Measurements from ENCODE around the gene NAALAD2. TPM values are rescaled to one million over a fixed set of nuclear protein-coding genes. Genes with fewer than 3 reads are reported as not detected.
"Not testable (repeated sequence)": the region's sequence is repeated elsewhere in the genome, so short reads cannot be mapped to it uniquely, and the experiment has no call there.

Gene NAALAD2
- polyA plus RNA-seq, 1 experiment, result not detected

DNA sequence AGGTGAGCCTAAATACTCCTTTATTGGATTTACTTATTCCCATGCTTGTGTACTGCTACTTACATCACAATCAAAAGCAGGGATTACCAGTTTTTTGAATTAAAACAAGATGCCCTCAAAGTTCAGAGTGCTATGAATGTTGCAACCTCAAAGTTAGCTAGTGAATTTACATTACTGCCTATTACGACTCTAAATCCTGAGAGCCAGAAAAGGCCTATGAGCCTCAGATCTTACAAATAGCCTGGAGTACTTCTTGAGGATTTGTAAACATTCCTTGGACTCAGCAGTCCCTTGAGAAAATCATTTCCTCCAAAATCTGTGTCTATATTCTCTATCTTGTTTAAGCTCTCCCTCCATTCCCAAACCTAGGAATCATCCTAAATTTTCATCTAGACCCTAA lies 62.9 kb downstream of the NAALAD2 start:
- no peak overlapping the region for H3K4me3 ChIP-seq (ENCODE audit: low read depth, low read length)
- H3K27me3 ChIP-seq (ENCODE audit: control insufficient read depth, insufficient read depth, low read length), result no peaks in the 10 kb centered on the region
- ChIA-PET CTCF (interaction anchor here (1.6 to 2.1 kb wide), 2 partner anchors 7 to 17 kb away, joined by 4 to 13 read pairs; no protein-coding TSS in a partner anchor), POLR2A (no interaction called here)
- H3K36me3 ChIP-seq (ENCODE audit: control insufficient read depth, insufficient read depth, low read length), result no peaks in the 10 kb centered on the region
- TF ChIP-seq, protein P1, sequence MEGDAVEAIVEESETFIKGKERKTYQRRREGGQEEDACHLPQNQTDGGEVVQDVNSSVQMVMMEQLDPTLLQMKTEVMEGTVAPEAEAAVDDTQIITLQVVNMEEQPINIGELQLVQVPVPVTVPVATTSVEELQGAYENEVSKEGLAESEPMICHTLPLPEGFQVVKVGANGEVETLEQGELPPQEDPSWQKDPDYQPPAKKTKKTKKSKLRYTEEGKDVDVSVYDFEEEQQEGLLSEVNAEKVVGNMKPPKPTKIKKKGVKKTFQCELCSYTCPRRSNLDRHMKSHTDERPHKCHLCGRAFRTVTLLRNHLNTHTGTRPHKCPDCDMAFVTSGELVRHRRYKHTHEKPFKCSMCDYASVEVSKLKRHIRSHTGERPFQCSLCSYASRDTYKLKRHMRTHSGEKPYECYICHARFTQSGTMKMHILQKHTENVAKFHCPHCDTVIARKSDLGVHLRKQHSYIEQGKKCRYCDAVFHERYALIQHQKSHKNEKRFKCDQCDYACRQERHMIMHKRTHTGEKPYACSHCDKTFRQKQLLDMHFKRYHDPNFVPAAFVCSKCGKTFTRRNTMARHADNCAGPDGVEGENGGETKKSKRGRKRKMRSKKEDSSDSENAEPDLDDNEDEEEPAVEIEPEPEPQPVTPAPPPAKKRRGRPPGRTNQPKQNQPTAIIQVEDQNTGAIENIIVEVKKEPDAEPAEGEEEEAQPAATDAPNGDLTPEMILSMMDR (IDR thresholded peaks at IDR 0.05; ENCODE audit: insufficient read depth, low read depth, low read length), result no peak
- DNase-seq (ENCODE audit: low read depth), result no peak

DNA sequence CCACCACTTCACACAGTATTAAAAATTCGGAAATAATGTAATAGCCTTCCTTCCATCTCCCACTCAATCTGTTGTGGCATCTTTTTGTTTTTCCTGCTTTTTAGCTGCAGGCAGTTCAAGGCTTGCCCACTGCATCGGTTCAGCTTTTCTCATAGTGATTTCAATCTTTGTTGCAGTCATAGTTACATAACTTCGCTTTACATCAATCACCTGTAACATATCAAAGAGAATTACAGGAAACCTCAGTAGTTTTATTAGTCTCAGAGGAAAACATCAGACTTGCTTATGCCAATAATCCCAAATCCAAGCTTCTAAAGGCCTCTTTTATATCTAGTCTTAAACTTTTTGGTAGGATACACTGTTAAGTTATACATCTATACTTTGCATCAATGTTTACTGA lies 67.9 kb downstream of the NAALAD2 start:
- no peaks in the 10 kb centered on the region for H3K27me3 ChIP-seq (ENCODE audit: control insufficient read depth, insufficient read depth, low read length)
- POLR2A ChIA-PET, result no interaction called here
- no peaks in the 10 kb centered on the region for H3K36me3 ChIP-seq (ENCODE audit: control insufficient read depth, insufficient read depth, low read length)
- CTCF ChIA-PET, result no interaction called here
- no peak for DNase-seq (ENCODE audit: low read depth)
- TF ChIP-seq, protein P1 (IDR thresholded peaks at IDR 0.05; ENCODE audit: insufficient read depth, low read depth, low read length), result no peak
- H3K4me3 ChIP-seq (ENCODE audit: low read depth, low read length), result no peak overlapping the region

DNA sequence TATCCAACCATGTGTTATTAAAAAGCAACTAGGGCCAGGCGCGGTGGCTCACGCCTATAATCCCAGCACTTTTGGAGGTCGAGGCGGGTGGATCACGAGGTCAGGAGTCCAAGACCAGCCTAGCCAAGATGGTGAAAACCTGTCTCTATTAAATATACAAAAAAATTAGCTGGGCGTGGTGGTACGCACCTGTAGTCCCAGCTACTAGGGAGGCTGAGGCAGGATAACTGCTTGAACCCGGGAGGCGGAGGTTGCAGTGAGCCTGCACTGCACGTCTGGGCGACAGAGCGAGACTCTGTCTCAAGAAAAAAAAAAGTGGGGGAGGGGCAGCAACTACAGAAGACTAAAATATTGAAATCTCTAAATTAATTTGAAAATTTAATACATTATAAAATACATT lies 69.9 kb downstream of the NAALAD2 start:
- POLR2A ChIA-PET, result no interaction called here
- Histone ChIP-seq H3K27me3 (ENCODE audit: control insufficient read depth, insufficient read depth, low read length) (no peaks in the 10 kb centered on the region), H3K36me3 (ENCODE audit: control insufficient read depth, insufficient read depth, low read length) (no peaks in the 10 kb centered on the region), H3K4me3 (ENCODE audit: low read depth, low read length) (no peak overlapping the region)
- DNase-seq (ENCODE audit: low read depth), result no peak
- TF ChIP-seq, protein P1 (IDR thresholded peaks at IDR 0.05; ENCODE audit: insufficient read depth, low read depth, low read length), result no peak
- CTCF ChIA-PET, result interaction anchor here (0.6 to 2.1 kb wide), 12 partner anchors 8 to 88 kb away, joined by 3 to 13 read pairs (median 4); no protein-coding TSS in a partner anchor

DNA sequence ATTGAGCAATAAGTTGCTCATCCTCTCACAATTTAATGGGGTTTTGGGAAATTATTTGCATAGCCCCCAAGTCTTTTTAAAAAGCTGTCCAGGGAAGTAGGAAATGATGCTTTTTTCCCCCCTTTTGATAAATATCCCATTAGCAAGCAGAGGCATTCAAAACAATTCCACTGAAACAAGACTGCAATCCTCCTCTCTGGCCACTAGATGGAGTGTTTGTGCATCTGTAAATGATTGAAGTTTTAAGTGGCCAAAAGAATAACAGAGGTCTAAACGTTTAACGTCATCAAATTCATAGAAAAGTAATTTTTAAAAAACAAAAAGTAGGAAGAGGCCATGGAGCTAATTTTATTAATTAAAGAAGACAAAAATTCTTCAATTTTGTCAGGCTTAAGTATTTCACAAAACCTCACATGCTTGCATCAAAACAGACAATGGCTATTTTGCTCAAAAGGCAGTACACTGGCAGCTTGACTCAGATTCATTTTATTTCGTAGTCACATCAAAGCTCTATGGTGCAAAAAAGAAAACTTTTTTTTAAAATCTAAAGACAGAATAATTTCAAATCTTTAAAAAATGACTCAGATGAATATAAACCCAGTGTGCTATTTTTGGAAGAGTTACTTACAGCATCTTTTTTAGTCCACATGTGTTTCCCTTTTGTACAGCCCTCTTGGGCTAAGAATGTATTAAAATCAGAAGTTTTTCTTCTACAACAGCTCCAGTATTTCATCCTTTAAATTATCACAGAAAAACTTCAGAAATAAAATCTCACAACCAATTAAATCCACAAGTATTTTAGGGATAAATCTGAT lies 70.6 kb downstream of the NAALAD2 start:
- Histone ChIP-seq H3K36me3 (ENCODE audit: control insufficient read depth, insufficient read depth, low read length) (no peaks in the 10 kb centered on the region), H3K4me3 (ENCODE audit: low read depth, low read length) (no peak overlapping the region), H3K27me3 (ENCODE audit: control insufficient read depth, insufficient read depth, low read length) (no peaks in the 10 kb centered on the region)
- ChIA-PET POLR2A (no interaction called here), CTCF (interaction anchor here (0.6 to 2.1 kb wide), 16 partner anchors 9 to 87 kb away, joined by 3 to 13 read pairs (median 4); no protein-coding TSS in a partner anchor)
- TF ChIP-seq, protein P1 (IDR thresholded peaks at IDR 0.05; ENCODE audit: insufficient read depth, low read depth, low read length), result peak; percentile 89
- no peak for DNase-seq (ENCODE audit: low read depth)

DNA sequence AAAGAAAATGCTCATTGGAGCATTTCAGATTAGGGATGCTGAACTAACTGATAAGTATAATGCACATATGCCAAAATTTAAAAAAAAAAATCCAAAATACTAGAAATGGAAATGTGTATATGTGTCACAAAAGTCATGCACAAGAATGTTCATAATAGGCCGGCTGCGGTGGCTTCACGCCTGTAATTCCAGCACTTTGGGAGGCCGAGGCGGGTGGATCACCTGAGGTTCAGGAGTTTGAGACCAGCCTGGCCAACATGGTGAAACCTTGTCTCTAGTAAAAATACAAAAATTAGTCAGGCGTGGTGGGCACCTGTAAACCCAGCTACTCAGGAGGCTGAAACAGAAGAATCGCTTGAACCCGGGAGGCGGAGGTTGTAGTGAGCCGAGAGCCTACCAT lies 73.5 kb downstream of the NAALAD2 start:
- DNase-seq (ENCODE audit: low read depth); H3K4me3 ChIP-seq (ENCODE audit: low read depth, low read length); H3K27me3 ChIP-seq (ENCODE audit: control insufficient read depth, insufficient read depth, low read length); H3K36me3 ChIP-seq (ENCODE audit: control insufficient read depth, insufficient read depth, low read length); CTCF ChIA-PET; POLR2A ChIA-PET: not testable (repeated sequence)

Measured in BJ (cell line).